Mesothelial cell of epicardium (in vitro differentiated cells): ENCODE data around the gene CNTNAP1. TPM values are rescaled to one million over a fixed set of nuclear protein-coding genes. Genes with fewer than 3 reads are reported as not detected.

ENCODE experiments used
- DNase-seq, 2 experiments: peaks; one replicate each; pipeline ENCODE4 v3.0.0; 2021; ENCODE audit warnings: low spot score in 2 of 2; ENCODE audit not compliant: unreplicated experiment in 2 of 2
- H3K27ac Mint-ChIP-seq: 2 replicates; pipeline ENCODE4 v1.8.0; 2021; ENCODE audit warnings: mixed read lengths
- H3K27me3 Mint-ChIP-seq: 2 replicates; pipeline ENCODE4 v1.8.0; 2021; ENCODE audit warnings: low read depth, mixed read lengths
- H3K36me3 Mint-ChIP-seq: 2 replicates; pipeline ENCODE4 v1.8.0; 2021; ENCODE audit warnings: mixed read lengths
- H3K4me1 Mint-ChIP-seq: 2 replicates; pipeline ENCODE4 v1.8.0; 2021; ENCODE audit warnings: mixed read lengths
- H3K4me3 Mint-ChIP-seq: 2 replicates; pipeline ENCODE4 v1.8.0; 2021; ENCODE audit warnings: mild to moderate bottlenecking, moderate library complexity, mixed read lengths
- H3K9me3 Mint-ChIP-seq: 2 replicates; pipeline ENCODE4 v1.8.0; 2021; ENCODE audit warnings: mixed read lengths
- CTCF ChIP-seq: fragments of 200-600 bp; sonication (generic); IDR thresholded peaks from one replicate; pipeline ENCODE4 v1.5.0; 2021; ENCODE audit warnings: antibody characterized with exemption; ENCODE audit not compliant: unreplicated experiment
- total RNA-seq: library from RNA; stranded (reverse); gene quantifications from 3 replicates; pipeline ENCODE4 v1.2.1, GENCODE V29; 2021

Gene CNTNAP1
- total RNA-seq, 1 donor from 2014 or later, result 23.1 TPM

GRCh38 chr17:42682722-42683403 lies 532 bp downstream of the CNTNAP1 start:
- Mint-ChIP-seq H3K9me3 (no peaks in the 10 kb centered on the region), H3K4me1 (peaks cover 33% of the 10 kb centered on the region), H3K36me3 (peaks cover 12% of the 10 kb centered on the region), H3K27me3 (peaks cover 14% of the 10 kb centered on the region), H3K27ac (peak overlapping the region; percentile 90), H3K4me3 (peak overlapping the region; percentile 67)
- TF ChIP-seq CTCF, result no peak
- peak in 1 of 2 experiments; percentile 71 for DNase-seq

- H3K4me1 Mint-ChIP-seq, result peaks cover 30% of the 10 kb centered on the region
- no peaks in the 10 kb centered on the region for H3K9me3 Mint-ChIP-seq
- H3K27ac Mint-ChIP-seq, result peak overlapping the region; percentile 90
- peaks cover 14% of the 10 kb centered on the region for H3K27me3 Mint-ChIP-seq
- peak overlapping the region; percentile 67 for H3K4me3 Mint-ChIP-seq
- no peak for DNase-seq
- no peak for TF ChIP-seq CTCF
- peaks cover 12% of the 10 kb centered on the region for H3K36me3 Mint-ChIP-seq
These were observed 1.2 kb downstream of the CNTNAP1 start for GRCh38 chr17:42683407-42684034.

GRCh38 chr17:42684929-42685556 lies 2.7 kb downstream of the CNTNAP1 start:
- peaks cover 12% of the 10 kb centered on the region for H3K36me3 Mint-ChIP-seq
- H3K9me3 Mint-ChIP-seq, result no peaks in the 10 kb centered on the region
- H3K27me3 Mint-ChIP-seq, result peaks cover 14% of the 10 kb centered on the region
- no peak for TF ChIP-seq CTCF
- H3K27ac Mint-ChIP-seq, result no peak overlapping the region
- no peak for DNase-seq
- H3K4me1 Mint-ChIP-seq, result peaks cover 22% of the 10 kb centered on the region
- H3K4me3 Mint-ChIP-seq, result no peak overlapping the region

- no peak for DNase-seq
- H3K27ac Mint-ChIP-seq, result no peak overlapping the region
- H3K4me3 Mint-ChIP-seq, result no peak overlapping the region
- no peaks in the 10 kb centered on the region for H3K9me3 Mint-ChIP-seq
- peaks cover 12% of the 10 kb centered on the region for H3K36me3 Mint-ChIP-seq
- H3K4me1 Mint-ChIP-seq, result peaks cover 16% of the 10 kb centered on the region
- H3K27me3 Mint-ChIP-seq, result peaks cover 14% of the 10 kb centered on the region
- no peak for TF ChIP-seq CTCF
These were observed 3.5 kb downstream of the CNTNAP1 start for GRCh38 chr17:42685831-42686230.

- H3K4me3 Mint-ChIP-seq, result no peak overlapping the region
- no peak overlapping the region for H3K27ac Mint-ChIP-seq
- no peak for DNase-seq
- H3K4me1 Mint-ChIP-seq, result peaks cover 13% of the 10 kb centered on the region
- peaks cover 14% of the 10 kb centered on the region for H3K27me3 Mint-ChIP-seq
- H3K36me3 Mint-ChIP-seq, result peaks cover 12% of the 10 kb centered on the region
- TF ChIP-seq CTCF, result no peak
- H3K9me3 Mint-ChIP-seq, result no peaks in the 10 kb centered on the region
These were observed 4.3 kb downstream of the CNTNAP1 start for GRCh38 chr17:42686520-42687128.
